ENCODE measurements around the gene KBTBD6.

Gene KBTBD6

GRCh38 chr13:41159174-41159573, 26.6 kb upstream of the KBTBD6 start:
- H3K4me3 ChIP-seq (ENCODE audit: low read depth, low read length) = no peak overlapping the region
- no peak for TF ChIP-seq CTCF (IDR thresholded peaks at IDR 0.05; ENCODE audit: borderline replicate concordance, insufficient read depth, low read depth, low read length)

GRCh38 chr13:41157048-41157717, 24.6 kb upstream of the KBTBD6 start:
- no peak for TF ChIP-seq CTCF (IDR thresholded peaks at IDR 0.05; ENCODE audit: borderline replicate concordance, insufficient read depth, low read depth, low read length)
- no peak overlapping the region for H3K4me3 ChIP-seq (ENCODE audit: low read depth, low read length)

- TF ChIP-seq CTCF (IDR thresholded peaks at IDR 0.05; ENCODE audit: borderline replicate concordance, insufficient read depth, low read depth, low read length) = no peak
- no peak overlapping the region for H3K4me3 ChIP-seq (ENCODE audit: low read depth, low read length)
Observed at GRCh38 chr13:41156620-41157019, 24.0 kb upstream of the KBTBD6 start.

- TF ChIP-seq CTCF (IDR thresholded peaks at IDR 0.05; ENCODE audit: borderline replicate concordance, insufficient read depth, low read depth, low read length) = no peak
- H3K4me3 ChIP-seq (ENCODE audit: low read depth, low read length) = no peak overlapping the region
Observed at GRCh38 chr13:41154042-41154441, 21.4 kb upstream of the KBTBD6 start.

GRCh38 chr13:41152005-41152404, 19.4 kb upstream of the KBTBD6 start:
- no peak overlapping the region for H3K4me3 ChIP-seq (ENCODE audit: low read depth, low read length)
- no peak for TF ChIP-seq CTCF (IDR thresholded peaks at IDR 0.05; ENCODE audit: borderline replicate concordance, insufficient read depth, low read depth, low read length)

- no peak for TF ChIP-seq CTCF (IDR thresholded peaks at IDR 0.05; ENCODE audit: borderline replicate concordance, insufficient read depth, low read depth, low read length)
- H3K4me3 ChIP-seq (ENCODE audit: low read depth, low read length) = no peak overlapping the region
Observed at GRCh38 chr13:41150058-41150457, 17.5 kb upstream of the KBTBD6 start.

All from GM12875 (cell line).